ENCODE results near the gene TRMU.

Gene TRMU

DNA sequence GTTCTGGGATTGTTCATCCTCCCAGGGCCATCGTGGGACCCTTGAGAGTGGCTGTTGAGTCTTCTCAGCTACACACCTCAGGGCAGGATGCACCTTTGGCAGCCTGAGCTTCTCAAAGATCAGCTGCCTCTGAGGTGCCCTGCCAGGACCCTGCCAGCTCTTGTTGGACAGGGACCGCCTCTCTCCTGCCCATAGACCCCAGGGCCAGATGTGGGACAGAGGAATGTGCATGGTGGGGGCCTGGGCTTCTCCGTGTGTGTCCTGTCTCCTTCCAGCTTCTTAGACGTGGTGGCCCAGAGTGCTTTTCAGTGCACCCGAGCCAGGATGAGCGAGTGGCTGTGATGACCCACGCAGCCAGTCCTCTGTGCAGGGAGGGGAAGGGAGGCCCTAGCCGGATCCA is 5.9 kb upstream of the TRMU start:
- TF ChIP-seq EGR1 (IDR thresholded peaks at IDR 0.05) (no peak), ZBTB7A (IDR thresholded peaks at IDR 0.05; ENCODE audit: low read depth) (no peak), CEBPB (IDR thresholded peaks at IDR 0.05) (no peak), CREB1 (IDR thresholded peaks at IDR 0.05; ENCODE audit: low read depth) (no peak), EP300 (IDR thresholded peaks at IDR 0.05; ENCODE audit: borderline replicate concordance) (no peak), RAD21 (IDR thresholded peaks at IDR 0.05; ENCODE audit: low read depth) (no peak), YY1 (IDR thresholded peaks at IDR 0.05; ENCODE audit: low read depth) (no peak), FOXM1 (IDR thresholded peaks at IDR 0.05; ENCODE audit: borderline replicate concordance, low read depth) (no peak), NFIC (IDR thresholded peaks at IDR 0.05) (no peak), TAF1 (IDR thresholded peaks at IDR 0.05; ENCODE audit: low read depth) (no peak), TEAD4 (IDR thresholded peaks at IDR 0.05) (no peak)
- TF ChIP-seq, protein P1, sequence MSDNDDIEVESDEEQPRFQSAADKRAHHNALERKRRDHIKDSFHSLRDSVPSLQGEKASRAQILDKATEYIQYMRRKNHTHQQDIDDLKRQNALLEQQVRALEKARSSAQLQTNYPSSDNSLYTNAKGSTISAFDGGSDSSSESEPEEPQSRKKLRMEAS (IDR thresholded peaks at IDR 0.05), result no peak
- TF ChIP-seq, protein P2, sequence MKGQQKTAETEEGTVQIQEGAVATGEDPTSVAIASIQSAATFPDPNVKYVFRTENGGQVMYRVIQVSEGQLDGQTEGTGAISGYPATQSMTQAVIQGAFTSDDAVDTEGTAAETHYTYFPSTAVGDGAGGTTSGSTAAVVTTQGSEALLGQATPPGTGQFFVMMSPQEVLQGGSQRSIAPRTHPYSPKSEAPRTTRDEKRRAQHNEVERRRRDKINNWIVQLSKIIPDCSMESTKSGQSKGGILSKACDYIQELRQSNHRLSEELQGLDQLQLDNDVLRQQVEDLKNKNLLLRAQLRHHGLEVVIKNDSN (IDR thresholded peaks at IDR 0.05), result no peak

DNA sequence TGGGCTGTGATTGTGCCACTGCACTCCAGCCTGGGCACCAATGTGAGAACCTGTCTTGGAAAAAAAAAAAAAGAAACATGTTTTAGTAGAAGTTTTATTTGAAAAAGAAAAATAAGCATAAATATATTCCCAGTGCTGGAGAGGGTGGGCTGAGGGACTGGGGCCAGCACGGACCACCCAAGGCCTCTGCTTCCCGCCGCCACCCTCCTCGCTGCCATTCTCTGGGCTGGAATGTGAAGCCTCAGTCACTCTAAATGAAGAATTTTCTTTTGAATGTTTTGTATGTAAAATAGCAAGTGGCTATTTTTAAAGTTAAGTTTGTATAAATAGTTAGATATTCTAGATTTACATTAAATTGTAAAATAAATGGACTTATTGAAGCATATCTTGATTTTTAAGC is 5.1 kb upstream of the TRMU start:
- no peak for TF ChIP-seq RAD21 (IDR thresholded peaks at IDR 0.05; ENCODE audit: low read depth)
- no peak for TF ChIP-seq CREB1 (IDR thresholded peaks at IDR 0.05; ENCODE audit: low read depth)
- no peak for TF ChIP-seq FOXM1 (IDR thresholded peaks at IDR 0.05; ENCODE audit: borderline replicate concordance, low read depth)
- TF ChIP-seq CEBPB (IDR thresholded peaks at IDR 0.05), result no peak
- TF ChIP-seq, protein P2 (IDR thresholded peaks at IDR 0.05), result no peak
- TF ChIP-seq, protein P1 (IDR thresholded peaks at IDR 0.05), result no peak
- no peak for TF ChIP-seq TCF12 (IDR thresholded peaks at IDR 0.05; ENCODE audit: low read depth)
- TF ChIP-seq, protein P3, sequence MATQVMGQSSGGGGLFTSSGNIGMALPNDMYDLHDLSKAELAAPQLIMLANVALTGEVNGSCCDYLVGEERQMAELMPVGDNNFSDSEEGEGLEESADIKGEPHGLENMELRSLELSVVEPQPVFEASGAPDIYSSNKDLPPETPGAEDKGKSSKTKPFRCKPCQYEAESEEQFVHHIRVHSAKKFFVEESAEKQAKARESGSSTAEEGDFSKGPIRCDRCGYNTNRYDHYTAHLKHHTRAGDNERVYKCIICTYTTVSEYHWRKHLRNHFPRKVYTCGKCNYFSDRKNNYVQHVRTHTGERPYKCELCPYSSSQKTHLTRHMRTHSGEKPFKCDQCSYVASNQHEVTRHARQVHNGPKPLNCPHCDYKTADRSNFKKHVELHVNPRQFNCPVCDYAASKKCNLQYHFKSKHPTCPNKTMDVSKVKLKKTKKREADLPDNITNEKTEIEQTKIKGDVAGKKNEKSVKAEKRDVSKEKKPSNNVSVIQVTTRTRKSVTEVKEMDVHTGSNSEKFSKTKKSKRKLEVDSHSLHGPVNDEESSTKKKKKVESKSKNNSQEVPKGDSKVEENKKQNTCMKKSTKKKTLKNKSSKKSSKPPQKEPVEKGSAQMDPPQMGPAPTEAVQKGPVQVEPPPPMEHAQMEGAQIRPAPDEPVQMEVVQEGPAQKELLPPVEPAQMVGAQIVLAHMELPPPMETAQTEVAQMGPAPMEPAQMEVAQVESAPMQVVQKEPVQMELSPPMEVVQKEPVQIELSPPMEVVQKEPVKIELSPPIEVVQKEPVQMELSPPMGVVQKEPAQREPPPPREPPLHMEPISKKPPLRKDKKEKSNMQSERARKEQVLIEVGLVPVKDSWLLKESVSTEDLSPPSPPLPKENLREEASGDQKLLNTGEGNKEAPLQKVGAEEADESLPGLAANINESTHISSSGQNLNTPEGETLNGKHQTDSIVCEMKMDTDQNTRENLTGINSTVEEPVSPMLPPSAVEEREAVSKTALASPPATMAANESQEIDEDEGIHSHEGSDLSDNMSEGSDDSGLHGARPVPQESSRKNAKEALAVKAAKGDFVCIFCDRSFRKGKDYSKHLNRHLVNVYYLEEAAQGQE (IDR thresholded peaks at IDR 0.05; ENCODE audit: low read depth), result no peak

DNA sequence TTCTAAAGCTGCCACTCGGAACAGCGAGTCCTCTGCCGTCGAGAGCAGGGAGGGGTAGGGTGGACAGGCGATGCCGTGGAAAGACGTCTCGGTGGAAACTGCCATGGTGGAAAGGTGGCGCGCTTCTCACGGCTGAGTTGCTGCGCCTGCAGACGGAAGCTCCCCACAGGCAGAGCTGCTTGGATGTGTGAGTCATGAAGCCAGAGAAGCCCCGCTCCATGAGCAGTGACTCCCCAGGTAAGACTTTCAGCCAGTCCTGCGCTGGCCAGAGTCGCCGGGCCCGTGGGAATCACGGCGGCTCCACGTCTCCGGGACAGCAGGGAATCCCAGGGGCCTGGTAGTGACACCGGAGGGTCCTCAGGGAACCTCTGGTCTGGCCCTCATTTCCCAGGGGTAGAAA is 4.0 kb upstream of the TRMU start:
- no peak for TF ChIP-seq NFIC (IDR thresholded peaks at IDR 0.05)
- TF ChIP-seq TCF12 (IDR thresholded peaks at IDR 0.05; ENCODE audit: low read depth), result no peak
- TF ChIP-seq RAD21 (IDR thresholded peaks at IDR 0.05; ENCODE audit: low read depth), result no peak
- no peak for TF ChIP-seq EGR1 (IDR thresholded peaks at IDR 0.05)
- TF ChIP-seq, protein P2 (IDR thresholded peaks at IDR 0.05), result no peak
- no peak for TF ChIP-seq CEBPB (IDR thresholded peaks at IDR 0.05)
- TF ChIP-seq, protein P3 (IDR thresholded peaks at IDR 0.05; ENCODE audit: low read depth), result no peak
- TF ChIP-seq CREB1 (IDR thresholded peaks at IDR 0.05; ENCODE audit: low read depth), result no peak
- no peak for TF ChIP-seq TEAD4 (IDR thresholded peaks at IDR 0.05)
- TF ChIP-seq, protein P1 (IDR thresholded peaks at IDR 0.05), result no peak
- TF ChIP-seq TAF1 (IDR thresholded peaks at IDR 0.05; ENCODE audit: low read depth), result no peak
- no peak for TF ChIP-seq ZBTB7A (IDR thresholded peaks at IDR 0.05; ENCODE audit: low read depth)
- TF ChIP-seq YY1 (IDR thresholded peaks at IDR 0.05; ENCODE audit: low read depth), result no peak
- TF ChIP-seq FOXM1 (IDR thresholded peaks at IDR 0.05; ENCODE audit: borderline replicate concordance, low read depth), result no peak
- TF ChIP-seq EP300 (IDR thresholded peaks at IDR 0.05; ENCODE audit: borderline replicate concordance), result no peak

DNA sequence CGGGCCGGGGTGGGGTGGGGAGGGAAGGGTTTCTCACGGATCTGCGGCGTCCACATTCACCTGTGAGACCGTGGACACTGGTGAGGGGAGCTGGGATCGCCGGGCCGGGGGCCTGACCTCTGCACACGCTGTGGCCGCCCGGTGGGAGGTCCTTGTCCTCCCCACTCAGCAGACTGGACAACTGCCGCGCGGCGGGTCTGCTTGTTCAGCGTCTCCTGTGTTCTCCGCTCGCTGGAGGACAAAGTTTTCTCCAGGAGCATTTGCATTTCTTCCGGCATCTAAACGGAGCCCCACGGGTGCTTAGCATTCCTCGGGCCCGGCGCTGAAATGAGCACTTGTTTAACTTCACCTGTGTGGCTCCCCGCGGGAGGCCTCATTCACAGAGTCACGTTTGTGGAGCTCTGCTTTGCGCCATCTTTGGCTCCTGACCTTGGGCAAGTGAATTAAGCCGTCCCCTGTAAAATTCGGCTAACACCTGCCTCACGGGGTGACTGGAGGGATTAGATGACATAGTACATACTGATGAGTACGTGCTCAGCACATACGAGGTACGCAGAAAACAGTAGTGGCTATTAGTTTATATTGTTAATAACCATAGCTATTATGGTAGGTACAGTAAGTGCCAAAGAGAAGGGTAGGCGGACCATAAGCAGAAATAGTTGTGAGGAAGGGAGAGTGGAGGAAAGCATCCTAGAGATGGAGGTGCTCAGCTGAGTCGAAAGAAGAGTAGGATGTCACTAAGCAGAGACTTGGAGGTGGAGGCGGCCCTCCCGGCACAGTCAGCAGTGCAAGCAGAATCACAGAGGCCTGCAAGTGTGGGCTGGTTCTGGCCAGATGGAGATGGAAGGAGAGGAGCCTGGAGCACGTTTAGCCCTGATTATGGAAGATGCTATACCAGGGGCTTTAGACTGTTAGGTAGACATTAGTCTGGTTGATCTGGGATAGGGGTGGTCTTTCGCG is 885 bp downstream of the TRMU start:
- TF ChIP-seq CREB1 (IDR thresholded peaks at IDR 0.05; ENCODE audit: low read depth) (no peak), YY1 (IDR thresholded peaks at IDR 0.05; ENCODE audit: low read depth) (peak; percentile 81)
- TF ChIP-seq, protein P1 (IDR thresholded peaks at IDR 0.05), result 0 out of 2 replicates have a peak, but pooled peaks have one; percentile 34

DNA sequence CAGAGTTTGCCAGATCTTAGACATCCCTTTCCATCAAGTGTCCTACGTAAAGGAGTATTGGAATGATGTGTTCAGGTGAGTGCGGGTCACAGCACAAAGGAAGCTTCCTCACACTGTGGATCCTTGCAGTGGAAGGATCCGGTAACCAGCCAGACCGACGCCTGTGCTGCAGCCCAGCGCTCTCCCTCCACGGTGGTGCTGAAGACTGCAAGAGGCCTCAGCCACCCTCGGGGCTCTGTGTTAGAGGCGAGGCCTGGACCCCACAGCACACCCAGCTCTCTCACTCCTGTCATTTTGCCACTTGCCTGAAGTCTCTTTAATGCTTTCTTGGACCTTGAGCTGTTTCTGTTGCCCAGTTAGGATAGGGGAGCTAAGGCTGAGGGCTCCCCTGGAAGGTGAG is 2.4 kb downstream of the TRMU start:
- TF ChIP-seq ZBTB7A (IDR thresholded peaks at IDR 0.05; ENCODE audit: low read depth), result no peak
- TF ChIP-seq, protein P3 (IDR thresholded peaks at IDR 0.05; ENCODE audit: low read depth), result peak; percentile 57

All from Ishikawa (cell line).